OCI-LY3 (cell line): ENCODE data around the gene APOL6.

ENCODE experiments used
- H2AFZ ChIP-seq: fragments of 200-600, 300-600 bp; shearing (Covaris generic); 2 replicates; pipeline ENCODE4 v1.6.0; 2014; ENCODE audit warnings: antibody characterized with exemption, low read depth, low read length
- H3K27ac ChIP-seq: fragments of 200-600, 300-600 bp; sonication (generic); 2 replicates; pipeline ENCODE4 v1.5.1; 2014; ENCODE audit warnings: mild to moderate bottlenecking, low read length, moderate library complexity, mixed read lengths
- H3K27me3 ChIP-seq: fragments of 200-600, 300-600 bp; sonication (generic); 2 replicates; pipeline ENCODE4 v1.6.1; 2014; ENCODE audit warnings: low read depth, low read length, mixed read lengths
- H3K36me3 ChIP-seq: fragments of 200-600, 300-600 bp; sonication (generic); replicated peaks from 2 replicates; pipeline ENCODE3; 2014; ENCODE audit warnings: low read depth, low read length, mixed read lengths
- H3K4me1 ChIP-seq: fragments of 300-600, 200-600 bp; sonication (generic); 2 replicates; pipeline ENCODE4 v1.6.1; 2014; ENCODE audit warnings: low read length, mixed read lengths
- H3K4me2 ChIP-seq: fragments of 200-600, 300-600 bp; sonication (generic); 2 replicates; pipeline ENCODE4 v1.6.1; 2014; ENCODE audit warnings: low read length, mixed read lengths
- H3K4me3 ChIP-seq: fragments of 300-600, 200-600 bp; sonication (generic); 2 replicates; pipeline ENCODE4 v1.5.1; 2014; ENCODE audit warnings: antibody characterized with exemption, mild to moderate bottlenecking, low read length, moderate library complexity
- H3K79me2 ChIP-seq: fragments of 300-600, 200-600 bp; shearing (Covaris generic); 2 replicates; pipeline ENCODE4 v1.6.1; 2014; ENCODE audit warnings: mild to moderate bottlenecking, low read length, mixed read lengths
- H3K9ac ChIP-seq: fragments of 300-600, 200-600 bp; shearing (Covaris generic); 2 replicates; pipeline ENCODE4 v1.6.0; 2014; ENCODE audit warnings: mild to moderate bottlenecking, low read length, moderate library complexity
- H3K9me3 ChIP-seq: fragments of 200-600, 300-600 bp; shearing (Covaris generic); 2 replicates; pipeline ENCODE4 v1.6.1; 2014; ENCODE audit warnings: low read length, mixed read lengths; ENCODE audit not compliant: insufficient read depth
- H4K20me1 ChIP-seq: fragments of 200-600, 300-600 bp; sonication (generic); 2 replicates; pipeline ENCODE4 v1.6.1; 2016; ENCODE audit warnings: low read length, mixed read lengths; ENCODE audit not compliant: insufficient read depth
- EZH2phosphoT487 ChIP-seq: fragments of 200-600 bp; shearing (Covaris generic); IDR thresholded peaks from 2 replicates; pipeline ENCODE4 v1.6.1; 2018; ENCODE audit warnings: antibody characterized with exemption, mixed run types, low read depth
- TF ChIP-seq, protein P1 (sequence below): fragments of 200-600, 300-600 bp; sonication (generic); IDR thresholded peaks from 2 replicates; pipeline ENCODE4 v1.5.1; 2014; ENCODE audit warnings: antibody characterized with exemption, low read length, low read depth

The APOL6 gene

GRCh38 chr22:35642305-35642741 lies 5.9 kb upstream of the APOL6 start:
- no peak overlapping the region for H3K9ac ChIP-seq
- H3K4me2 ChIP-seq, result no peak overlapping the region
- TF ChIP-seq, protein P1, sequence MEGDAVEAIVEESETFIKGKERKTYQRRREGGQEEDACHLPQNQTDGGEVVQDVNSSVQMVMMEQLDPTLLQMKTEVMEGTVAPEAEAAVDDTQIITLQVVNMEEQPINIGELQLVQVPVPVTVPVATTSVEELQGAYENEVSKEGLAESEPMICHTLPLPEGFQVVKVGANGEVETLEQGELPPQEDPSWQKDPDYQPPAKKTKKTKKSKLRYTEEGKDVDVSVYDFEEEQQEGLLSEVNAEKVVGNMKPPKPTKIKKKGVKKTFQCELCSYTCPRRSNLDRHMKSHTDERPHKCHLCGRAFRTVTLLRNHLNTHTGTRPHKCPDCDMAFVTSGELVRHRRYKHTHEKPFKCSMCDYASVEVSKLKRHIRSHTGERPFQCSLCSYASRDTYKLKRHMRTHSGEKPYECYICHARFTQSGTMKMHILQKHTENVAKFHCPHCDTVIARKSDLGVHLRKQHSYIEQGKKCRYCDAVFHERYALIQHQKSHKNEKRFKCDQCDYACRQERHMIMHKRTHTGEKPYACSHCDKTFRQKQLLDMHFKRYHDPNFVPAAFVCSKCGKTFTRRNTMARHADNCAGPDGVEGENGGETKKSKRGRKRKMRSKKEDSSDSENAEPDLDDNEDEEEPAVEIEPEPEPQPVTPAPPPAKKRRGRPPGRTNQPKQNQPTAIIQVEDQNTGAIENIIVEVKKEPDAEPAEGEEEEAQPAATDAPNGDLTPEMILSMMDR, result no peak
- TF ChIP-seq EZH2phosphoT487, result no peak
- H3K9me3 ChIP-seq, result no peaks in the 10 kb centered on the region
- no peak overlapping the region for H3K4me3 ChIP-seq
- H3K36me3 ChIP-seq, result no peaks in the 10 kb centered on the region
- H3K27me3 ChIP-seq, result peaks cover 31% of the 10 kb centered on the region
- H3K4me1 ChIP-seq, result peaks cover 1% of the 10 kb centered on the region; the same call in 1 of the 2 replicates
- H3K27ac ChIP-seq, result no peak overlapping the region
- no peaks in the 10 kb centered on the region for H4K20me1 ChIP-seq
- H3K79me2 ChIP-seq, result no peaks in the 10 kb centered on the region
- no peak overlapping the region for H2AFZ ChIP-seq

DNA sequence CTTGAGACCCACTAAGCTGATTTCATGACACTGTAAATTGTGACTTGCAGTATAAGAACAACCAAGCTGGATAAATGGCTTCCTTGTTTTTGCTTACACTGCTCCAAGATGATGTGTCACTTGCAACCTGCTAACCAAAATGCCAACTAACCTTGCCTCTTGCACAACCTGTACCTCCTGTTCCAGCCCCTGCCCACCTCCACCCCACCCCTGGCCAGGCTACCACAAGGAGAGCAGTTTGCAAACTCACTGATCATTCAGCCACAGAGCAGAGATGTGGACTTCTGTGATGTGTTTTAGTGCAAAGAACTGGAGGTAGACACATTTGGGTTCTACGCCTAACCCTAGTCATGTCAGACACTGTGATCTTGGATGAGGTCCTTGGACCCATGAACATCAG lies 4.3 kb upstream of the APOL6 start:
- TF ChIP-seq, protein P1, result no peak
- Histone ChIP-seq H3K4me3 (no peak overlapping the region), H2AFZ (no peak overlapping the region), H3K9ac (no peak overlapping the region), H3K27me3 (peaks cover 18% of the 10 kb centered on the region), H3K4me1 (peaks cover 17% of the 10 kb centered on the region), H3K9me3 (no peaks in the 10 kb centered on the region), H3K36me3 (no peaks in the 10 kb centered on the region), H4K20me1 (no peaks in the 10 kb centered on the region), H3K4me2 (no peak overlapping the region), H3K79me2 (no peaks in the 10 kb centered on the region), H3K27ac (no peak overlapping the region)

- no peaks in the 10 kb centered on the region for H3K36me3 ChIP-seq
- no peaks in the 10 kb centered on the region for H4K20me1 ChIP-seq
- H2AFZ ChIP-seq, result no peak overlapping the region
- peaks cover 18% of the 10 kb centered on the region for H3K4me1 ChIP-seq
- no peak overlapping the region for H3K9ac ChIP-seq
- H3K27me3 ChIP-seq, result peaks cover 18% of the 10 kb centered on the region
- no peaks in the 10 kb centered on the region for H3K9me3 ChIP-seq
- no peaks in the 10 kb centered on the region for H3K79me2 ChIP-seq
- no peak overlapping the region for H3K4me3 ChIP-seq
- TF ChIP-seq, protein P1, result no peak
- no peak for TF ChIP-seq EZH2phosphoT487
- H3K4me2 ChIP-seq, result no peak overlapping the region
- H3K27ac ChIP-seq, result no peak overlapping the region
These were observed 2.6 kb upstream of the APOL6 start for GRCh38 chr22:35645646-35646045.

GRCh38 chr22:35649026-35649553 lies 844 bp downstream of the APOL6 start:
- no peak for TF ChIP-seq EZH2phosphoT487
- TF ChIP-seq, protein P1, result no peak
- Histone ChIP-seq H3K4me2 (peak overlapping the region; percentile 98), H3K4me3 (peak overlapping the region; percentile 85), H3K9me3 (no peaks in the 10 kb centered on the region), H3K4me1 (peaks cover 18% of the 10 kb centered on the region), H3K27ac (no peak overlapping the region), H4K20me1 (no peaks in the 10 kb centered on the region), H3K79me2 (no peaks in the 10 kb centered on the region), H2AFZ (peak overlapping the region; percentile 99), H3K36me3 (no peaks in the 10 kb centered on the region), H3K27me3 (peaks cover 2% of the 10 kb centered on the region; the same call in 1 of the 2 replicates), H3K9ac (peak overlapping the region; percentile 74; the same call in 1 of the 2 replicates)
